ENCODE results near the gene KMT2E. TPM values are rescaled to one million over a fixed set of nuclear protein-coding genes. Genes with fewer than 3 reads are reported as not detected.
A peak's percentile ranks its signal among the peaks of the same experiment; 100 is the strongest.
"Not testable (repeated sequence)": the region's sequence is repeated elsewhere in the genome, so short reads cannot be mapped to it uniquely, and the experiment has no call there.

Gene KMT2E
- polyA plus RNA-seq (ENCODE audit: insufficient read length in 12 of 12): 10 to 100 TPM; 36.2 to 76.4 (median 45.4) TPM
- long read RNA-seq, donor 1, partial matches to known transcripts: 20 of 24 reads
- long read RNA-seq, donor 1, other reads (novel, unspliced or antisense): 0 of 24 reads
- long read RNA-seq, donor 2, partial matches to known transcripts: 5 of 7 reads
- long read RNA-seq, donor 2, other reads (novel, unspliced or antisense): 0 of 7 reads
- long read RNA-seq, donor 3, partial matches to known transcripts: 0 of 2 reads
- long read RNA-seq, donor 3, other reads (novel, unspliced or antisense): 0 of 2 reads
- long read RNA-seq, donor 4, partial matches to known transcripts: 0 of 1 reads
- long read RNA-seq, donor 4, other reads (novel, unspliced or antisense): 0 of 1 reads
- long read RNA-seq, donor 5, partial matches to known transcripts: 139 of 141 reads
- long read RNA-seq, donor 5, other reads (novel, unspliced or antisense): 0 of 141 reads
- long read RNA-seq, donor 6, partial matches to known transcripts: 22 of 22 reads
- long read RNA-seq, donor 6, other reads (novel, unspliced or antisense): 0 of 22 reads
- long read RNA-seq, donor 7, partial matches to known transcripts: 0 of 1 reads
- long read RNA-seq, donor 7, other reads (novel, unspliced or antisense): 0 of 1 reads
- long read RNA-seq, donor 8, partial matches to known transcripts: 6 of 7 reads
- long read RNA-seq, donor 8, other reads (novel, unspliced or antisense): 0 of 7 reads
- long read RNA-seq, donor 9, partial matches to known transcripts: 0 of 1 reads
- long read RNA-seq, donor 9, other reads (novel, unspliced or antisense): 0 of 1 reads
- long read RNA-seq, donor 10, partial matches to known transcripts: 0 of 1 reads
- long read RNA-seq, donor 10, other reads (novel, unspliced or antisense): 0 of 1 reads
- long read RNA-seq, donor 11: 0 reads

- DNase-seq: peak; percentile 92
Measured at GRCh38 chr7:105013816-105014692, at the start of gene KMT2E. Gene KMT2E, plus strand, starts transcription at chr7:105014205. Its CDS starts 26,748 bp downstream, at chr7:105040953.

GRCh38 chr7:104964626-104965236 lies 49.3 kb upstream of the KMT2E start:
- no peak for DNase-seq

GRCh38 chr7:104966022-104966421 lies 48.0 kb upstream of the KMT2E start:
- no peak for DNase-seq

GRCh38 chr7:104967088-104967487 lies 46.9 kb upstream of the KMT2E start:
- DNase-seq: no peak

GRCh38 chr7:104967595-104967994 lies 46.4 kb upstream of the KMT2E start:
- no peak for DNase-seq

- DNase-seq: no peak
Measured at GRCh38 chr7:104968648-104969047, 45.4 kb upstream of the KMT2E start.

GRCh38 chr7:104969183-104969582 lies 44.8 kb upstream of the KMT2E start:
- no peak for DNase-seq

- no peak for DNase-seq
Measured at GRCh38 chr7:104971290-104972071, 42.5 kb upstream of the KMT2E start.

- no peak for DNase-seq
Measured at GRCh38 chr7:104972500-104972899, 41.5 kb upstream of the KMT2E start.

- DNase-seq: no peak
Measured at GRCh38 chr7:104973227-104973626, 40.8 kb upstream of the KMT2E start.

- no peak for DNase-seq
Measured at GRCh38 chr7:104973909-104974415, 40.0 kb upstream of the KMT2E start.

- DNase-seq: not testable (repeated sequence)
Measured at GRCh38 chr7:104975553-104975952, 38.5 kb upstream of the KMT2E start.

- DNase-seq: no peak
Measured at GRCh38 chr7:104976966-104977636, 36.9 kb upstream of the KMT2E start.

- peak; percentile 72 for DNase-seq
Measured at GRCh38 chr7:104978460-104978859, 35.5 kb upstream of the KMT2E start.

GRCh38 chr7:104979167-104979841 lies 34.7 kb upstream of the KMT2E start:
- DNase-seq: no peak

- DNase-seq: no peak
Measured at GRCh38 chr7:104980440-104980839, 33.6 kb upstream of the KMT2E start.

GRCh38 chr7:104980841-104981671 lies 32.9 kb upstream of the KMT2E start:
- DNase-seq: peak; percentile 64

GRCh38 chr7:104981672-104982037 lies 32.4 kb upstream of the KMT2E start:
- no peak for DNase-seq

All from muscle of arm (tissue), 14 donors.